Ishikawa (cell line): ENCODE data around the gene MYO7A.

Experiments
- CEBPB ChIP-seq: IDR thresholded peaks from 2 replicates; pipeline ENCODE4 v1.6.1; 2012
- CREB1 ChIP-seq: IDR thresholded peaks from 2 replicates; pipeline ENCODE4 v1.6.1; 2012; ENCODE audit warnings: low read depth
- EGR1 ChIP-seq: IDR thresholded peaks from 2 replicates; pipeline ENCODE4 v1.6.1; 2012
- EP300 ChIP-seq: IDR thresholded peaks from 2 replicates; pipeline ENCODE4 v1.6.1; 2012; ENCODE audit warnings: borderline replicate concordance
- FOXM1 ChIP-seq: IDR thresholded peaks from 2 replicates; pipeline ENCODE4 v1.6.1; 2012; ENCODE audit warnings: low read depth, borderline replicate concordance
- MAX ChIP-seq: IDR thresholded peaks from 2 replicates; pipeline ENCODE4 v1.6.1; 2012
- NFIC ChIP-seq: IDR thresholded peaks from 2 replicates; pipeline ENCODE4 v1.6.1; 2012
- RAD21 ChIP-seq: IDR thresholded peaks from 2 replicates; pipeline ENCODE4 v1.6.1; 2012; ENCODE audit warnings: low read depth
- REST ChIP-seq: IDR thresholded peaks from 2 replicates; pipeline ENCODE4 v1.6.1; 2012; ENCODE audit warnings: low read depth, mild to moderate bottlenecking
- TAF1 ChIP-seq: IDR thresholded peaks from 2 replicates; pipeline ENCODE4 v1.6.1; 2012; ENCODE audit warnings: low read depth, mild to moderate bottlenecking
- TCF12 ChIP-seq: IDR thresholded peaks from 2 replicates; pipeline ENCODE4 v1.6.1; 2012; ENCODE audit warnings: low read depth
- TEAD4 ChIP-seq: IDR thresholded peaks from 2 replicates; pipeline ENCODE4 v1.6.1; 2012
- USF1 ChIP-seq: IDR thresholded peaks from 2 replicates; pipeline ENCODE4 v1.6.1; 2012
- YY1 ChIP-seq: IDR thresholded peaks from 2 replicates; pipeline ENCODE4 v1.6.1; 2012; ENCODE audit warnings: low read depth
- ZBTB7A ChIP-seq: IDR thresholded peaks from 2 replicates; pipeline ENCODE4 v1.6.1; 2012; ENCODE audit warnings: low read depth

The MYO7A gene

GRCh38 chr11:77215106-77215505 lies 87.1 kb downstream of the MYO7A start:
- TF ChIP-seq CEBPB (no peak), RAD21 (no peak), TAF1 (no peak), TCF12 (no peak), CREB1 (no peak), EGR1 (no peak), REST (no peak), ZBTB7A (no peak), NFIC (no peak), FOXM1 (no peak), USF1 (no peak), EP300 (no peak), YY1 (no peak), MAX (no peak), TEAD4 (no peak)

GRCh38 chr11:77217156-77217555 lies 89.1 kb downstream of the MYO7A start:
- TF ChIP-seq TEAD4 (no peak), TCF12 (no peak), RAD21 (no peak), EP300 (no peak), EGR1 (no peak), USF1 (no peak), YY1 (no peak), FOXM1 (no peak), CREB1 (no peak), TAF1 (no peak)

GRCh38 chr11:77223797-77224196 lies 95.8 kb downstream of the MYO7A start:
- TF ChIP-seq MAX (no peak), CREB1 (no peak), TCF12 (no peak), YY1 (no peak), EGR1 (no peak), USF1 (no peak), FOXM1 (no peak), TEAD4 (no peak), RAD21 (no peak)

- TF ChIP-seq FOXM1 (no peak), ZBTB7A (no peak), TCF12 (no peak), TAF1 (no peak), CREB1 (no peak)
Observed at GRCh38 chr11:77230878-77231605, 103.0 kb downstream of the MYO7A start.

- TF ChIP-seq EGR1 (no peak), REST (no peak), RAD21 (no peak), TCF12 (no peak), YY1 (no peak), NFIC (no peak), EP300 (no peak), CREB1 (no peak), FOXM1 (no peak), MAX (no peak), TAF1 (no peak), USF1 (no peak), CEBPB (no peak), ZBTB7A (no peak), TEAD4 (no peak)
Observed at GRCh38 chr11:77231800-77232199, 103.8 kb downstream of the MYO7A start.
